Activated CD8-positive, alpha-beta T cell treated with anti-CD3 and anti-CD28 coated beads, Interleukin-2, amount 10 ng/mL, durations not matched to agents 7 days and 5 days (primary cell): ENCODE results near the gene ZNF883. TPM values are rescaled to one million over a fixed set of nuclear protein-coding genes. Genes with fewer than 3 reads are reported as not detected.

Experiments used
- ATAC-seq: fragments of 150-1000 bp; cut with Tn5 transposase; one replicate; pipeline ENCODE4 v1.10.0; 2021; ENCODE audit warnings: moderate library complexity
- CTCF ChIA-PET: fragments of 350-600 bp; sonication (Branson Sonifier 250); formaldehyde crosslinking; loops from one replicate; lab custom pipeline; 2021; ENCODE audit warnings: antibody characterized with exemption; lab: Charles Lee
- POLR2A ChIA-PET: fragments of 350-600 bp; sonication (Branson Sonifier 250); formaldehyde crosslinking; loops from one replicate; lab custom pipeline; 2021; ENCODE audit warnings: antibody characterized with exemption; lab: Charles Lee
- DNase-seq: peaks from one replicate; pipeline ENCODE4 v3.0.0-alpha.2; 2020
- H3K27ac Mint-ChIP-seq: one replicate; pipeline ENCODE4 v1.8.0; 2021; ENCODE audit warnings: mild to moderate bottlenecking, mixed read lengths
- H3K27me3 Mint-ChIP-seq: one replicate; pipeline ENCODE4 v1.8.0; 2021; ENCODE audit warnings: low read depth, mixed read lengths
- H3K36me3 Mint-ChIP-seq: one replicate; pipeline ENCODE4 v1.8.0; 2021; ENCODE audit warnings: low read depth, mixed read lengths
- H3K4me1 Mint-ChIP-seq: one replicate; pipeline ENCODE4 v1.8.0; 2021; ENCODE audit warnings: low read depth, mixed read lengths
- H3K4me3 Mint-ChIP-seq: one replicate; pipeline ENCODE4 v1.8.0; 2021; ENCODE audit warnings: mild to moderate bottlenecking, mixed read lengths
- H3K9me3 Mint-ChIP-seq: one replicate; pipeline ENCODE4 v1.8.0; 2022; ENCODE audit warnings: mixed read lengths; ENCODE audit not compliant: insufficient read depth
- total RNA-seq, 2 experiments: library from RNA; stranded (reverse); gene quantifications; one replicate each; pipeline ENCODE4 v1.2.3, GENCODE V29; 2021

ZNF883 gene
- total RNA-seq, 2 experiments from 2014 or later: 0.57 to 0.76 TPM

- Mint-ChIP-seq H3K27me3 (peaks cover 18% of the 10 kb centered on the region), H3K36me3 (no peaks in the 10 kb centered on the region), H3K4me1 (no peaks in the 10 kb centered on the region), H3K4me3 (no peak overlapping the region), H3K9me3 (no peaks in the 10 kb centered on the region), H3K27ac (no peak overlapping the region)
- DNase-seq (no peak), ATAC-seq (no peak)
- POLR2A ChIA-PET: no interaction called here
- CTCF ChIA-PET: interaction anchor here (0.6 kb wide), 1 partner anchor 15 kb away, joined by 3 read pairs; no protein-coding TSS in a partner anchor
Measured at GRCh38 chr9:112917047-112917986, 94.7 kb downstream of the ZNF883 start.

GRCh38 chr9:112914524-112914923, 97.5 kb downstream of the ZNF883 start:
- H3K36me3 Mint-ChIP-seq: no peaks in the 10 kb centered on the region
- no peaks in the 10 kb centered on the region for H3K9me3 Mint-ChIP-seq
- ATAC-seq (no peak), DNase-seq (no peak)
- POLR2A ChIA-PET: interaction anchor here (0.6 kb wide), 1 partner anchor 176 kb away, joined by 4 read pairs; no protein-coding TSS in a partner anchor
- H3K4me3 Mint-ChIP-seq: no peak overlapping the region
- no peaks in the 10 kb centered on the region for H3K4me1 Mint-ChIP-seq
- CTCF ChIA-PET: interaction anchor here (2.8 kb wide), 1 partner anchor 12 kb away, joined by 13 read pairs; no protein-coding TSS in a partner anchor
- H3K27me3 Mint-ChIP-seq: peaks cover 10% of the 10 kb centered on the region
- H3K27ac Mint-ChIP-seq: no peak overlapping the region

- DNase-seq (no peak), ATAC-seq (no peak)
- ChIA-PET CTCF (interaction anchor here (2.8 kb wide), 1 partner anchor 11 kb away, joined by 13 read pairs; no protein-coding TSS in a partner anchor), POLR2A (no interaction called here)
- H3K4me3 Mint-ChIP-seq: no peak overlapping the region
- no peaks in the 10 kb centered on the region for H3K9me3 Mint-ChIP-seq
- peaks cover 15% of the 10 kb centered on the region for H3K27me3 Mint-ChIP-seq
- H3K27ac Mint-ChIP-seq: no peak overlapping the region
- no peaks in the 10 kb centered on the region for H3K4me1 Mint-ChIP-seq
- H3K36me3 Mint-ChIP-seq: no peaks in the 10 kb centered on the region
Measured at GRCh38 chr9:112913326-112913725, 98.7 kb downstream of the ZNF883 start.

GRCh38 chr9:112912636-112913035, 99.4 kb downstream of the ZNF883 start:
- no peak overlapping the region for H3K27ac Mint-ChIP-seq
- ChIA-PET POLR2A (interaction anchor here (0.6 kb wide), 1 partner anchor 22 kb away, joined by 4 read pairs; no protein-coding TSS in a partner anchor), CTCF (interaction anchor here (2.8 kb wide), 1 partner anchor 10 kb away, joined by 13 read pairs; no protein-coding TSS in a partner anchor)
- no peak overlapping the region for H3K4me3 Mint-ChIP-seq
- H3K36me3 Mint-ChIP-seq: no peaks in the 10 kb centered on the region
- no peaks in the 10 kb centered on the region for H3K9me3 Mint-ChIP-seq
- ATAC-seq: no peak
- H3K27me3 Mint-ChIP-seq: peaks cover 18% of the 10 kb centered on the region
- no peak for DNase-seq
- H3K4me1 Mint-ChIP-seq: no peaks in the 10 kb centered on the region

- H3K36me3 Mint-ChIP-seq: no peaks in the 10 kb centered on the region
- no peak for DNase-seq
- H3K4me1 Mint-ChIP-seq: no peaks in the 10 kb centered on the region
- no peak for ATAC-seq
- POLR2A ChIA-PET: no interaction called here
- CTCF ChIA-PET: interaction anchor here (0.6 kb wide), 1 partner anchor 9 kb away, joined by 3 read pairs; no protein-coding TSS in a partner anchor
- H3K9me3 Mint-ChIP-seq: no peaks in the 10 kb centered on the region
- no peak overlapping the region for H3K4me3 Mint-ChIP-seq
- peaks cover 17% of the 10 kb centered on the region for H3K27me3 Mint-ChIP-seq
- no peak overlapping the region for H3K27ac Mint-ChIP-seq
Measured at GRCh38 chr9:112911736-112912135, 100.3 kb downstream of the ZNF883 start.

Other genes starting within 250 kb of the ZNF883 start
- not detected for gene SLC46A2, start 121.3 kb downstream of the ZNF883 start, total RNA-seq
- gene ZFP37, start 44.5 kb upstream of the ZNF883 start, total RNA-seq: under 1 TPM; 0.76 to 0.81 TPM
- gene SLC31A2, start 138.8 kb upstream of the ZNF883 start, total RNA-seq: 1 to 10 TPM; 2.0 to 2.7 TPM
- 10 to 100 TPM; 34.5 to 36.3 TPM for gene FKBP15, start 209.1 kb upstream of the ZNF883 start, total RNA-seq
- gene SLC31A1, start 209.4 kb upstream of the ZNF883 start, total RNA-seq: 10 to 100 TPM in 1 of 2 experiments, 1 to 10 TPM in 1; 9.5 to 10.2 TPM